Activated naive CD4-positive, alpha-beta T cell treated with anti-CD3 and anti-CD28 coated beads, Interleukin-2, amount 50 U/mL, for 72 hours (primary cell): Measurements from ENCODE around the gene KLHL36. TPM values are rescaled to one million over a fixed set of nuclear protein-coding genes. Genes with fewer than 3 reads are reported as not detected.
"Not testable (repeated sequence)": the region's sequence is repeated elsewhere in the genome, so short reads cannot be mapped to it uniquely, and the experiment has no call there.

Experiments used
- ATAC-seq, 2 donors: fragments of 150-1000 bp; cut with Tn5 transposase; 2 replicates each; pipeline ENCODE4 v1.10.0; 2021; ENCODE audit warnings: mild to moderate bottlenecking in 2 of 2, moderate library complexity in 2 of 2
- DNase-seq, 2 donors: peaks; one replicate each; pipeline ENCODE4 v3.0.0; 2021 to 2022; ENCODE audit warnings: low spot score in 2 of 2
- H3K27ac Mint-ChIP-seq, 2 donors: one replicate each; pipeline ENCODE4 v1.8.0; 2022; ENCODE audit warnings: mild to moderate bottlenecking in 2 of 2, mixed read lengths in 2 of 2
- H3K36me3 Mint-ChIP-seq, 2 donors: one replicate each; pipeline ENCODE4 v1.8.0; 2022; ENCODE audit warnings: mixed read lengths in 2 of 2
- H3K9me3 Mint-ChIP-seq, 2 donors: one replicate each; pipeline ENCODE4 v1.8.0; 2022; ENCODE audit warnings: mixed read lengths in 2 of 2
- total RNA-seq, 2 donors: library from RNA; stranded (reverse); gene quantifications; one replicate each; pipeline ENCODE4 v1.2.3, GENCODE V29; 2022

The KLHL36 gene
- total RNA-seq, 2 donors from 2014 or later, result 50.5 to 60.5 TPM

DNA sequence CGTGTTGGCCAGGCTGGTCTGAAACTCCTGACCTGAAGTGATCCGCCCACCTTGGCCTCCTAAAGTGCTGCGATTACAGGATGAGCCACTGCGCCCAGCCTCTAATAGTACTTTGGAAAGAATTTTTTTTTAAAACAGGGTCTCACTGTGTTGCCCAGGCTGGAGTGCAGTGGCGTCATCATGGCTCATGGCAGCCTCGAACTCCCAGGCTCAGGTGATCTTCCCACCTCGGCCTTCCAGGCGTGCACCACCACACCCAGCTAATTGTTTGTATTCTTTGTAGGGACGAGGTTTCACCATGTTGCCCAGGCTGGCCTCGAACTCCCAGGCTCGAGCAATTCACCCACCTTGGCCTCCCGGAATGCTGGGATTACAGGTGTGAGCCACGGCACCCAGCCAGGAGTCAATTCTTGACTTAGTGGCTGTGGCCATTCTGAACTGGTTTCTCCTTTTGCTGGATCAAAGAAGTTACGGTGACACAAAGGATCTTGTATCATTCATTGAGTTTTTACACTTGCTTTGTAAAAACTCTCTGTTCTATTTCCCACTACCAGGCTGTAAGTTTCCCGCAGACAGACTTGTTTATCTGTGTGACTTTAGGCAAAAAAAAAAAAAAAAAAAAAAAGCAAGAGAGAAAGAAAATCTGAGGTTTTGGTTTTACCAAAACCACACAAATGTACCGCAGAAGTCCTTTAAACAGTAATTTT is 17.7 kb upstream of the KLHL36 start:
- ATAC-seq (peak; percentile 53 to 81), DNase-seq (no peak)
- Mint-ChIP-seq H3K27ac (peak overlapping the region; percentile 17 to 35), H3K36me3 (no peaks in the 10 kb centered on the region), H3K9me3 (no peaks in the 10 kb centered on the region)

DNA sequence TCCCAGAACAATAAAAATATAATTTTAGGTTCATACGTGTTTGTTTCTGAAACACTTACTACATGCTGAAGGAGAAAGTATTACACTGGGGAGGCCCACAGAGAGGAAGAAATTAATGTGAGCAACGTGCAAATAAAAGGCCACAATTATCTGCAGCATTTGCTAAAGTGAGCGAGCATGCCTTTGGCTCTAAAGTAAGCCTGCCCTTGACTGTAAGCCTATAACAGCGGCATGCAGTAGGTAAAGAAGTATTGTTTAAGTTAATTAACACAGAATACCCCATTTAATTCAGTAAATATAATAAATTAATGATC is 17.2 kb upstream of the KLHL36 start:
- Mint-ChIP-seq H3K9me3 (no peaks in the 10 kb centered on the region), H3K27ac (peak overlapping the region; percentile 17 to 35), H3K36me3 (no peaks in the 10 kb centered on the region)
- DNase-seq (no peak), ATAC-seq (peak; percentile 16 to 65)

DNA sequence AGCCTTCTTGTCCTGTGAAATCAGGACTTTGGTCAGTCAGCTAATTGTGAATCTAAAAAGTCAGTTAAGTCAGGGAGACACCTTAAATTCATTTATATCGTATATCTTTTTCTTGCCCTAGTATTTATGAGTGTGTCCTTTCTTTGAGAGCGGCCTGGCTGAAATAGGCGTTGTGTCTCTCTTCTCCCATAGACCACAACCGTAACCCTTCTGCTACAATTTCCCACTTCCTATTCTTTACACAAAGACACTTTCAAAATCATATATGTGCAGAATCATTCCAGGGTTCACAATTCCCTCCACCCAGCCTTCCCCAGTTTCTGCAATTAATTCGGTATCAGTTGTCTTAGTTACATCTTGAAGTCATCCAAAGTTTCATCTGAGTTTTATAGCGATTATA is 16.4 kb upstream of the KLHL36 start:
- H3K36me3 Mint-ChIP-seq, result no peaks in the 10 kb centered on the region
- ATAC-seq, result no peak
- no peak overlapping the region for H3K27ac Mint-ChIP-seq
- H3K9me3 Mint-ChIP-seq, result no peaks in the 10 kb centered on the region
- no peak for DNase-seq

DNA sequence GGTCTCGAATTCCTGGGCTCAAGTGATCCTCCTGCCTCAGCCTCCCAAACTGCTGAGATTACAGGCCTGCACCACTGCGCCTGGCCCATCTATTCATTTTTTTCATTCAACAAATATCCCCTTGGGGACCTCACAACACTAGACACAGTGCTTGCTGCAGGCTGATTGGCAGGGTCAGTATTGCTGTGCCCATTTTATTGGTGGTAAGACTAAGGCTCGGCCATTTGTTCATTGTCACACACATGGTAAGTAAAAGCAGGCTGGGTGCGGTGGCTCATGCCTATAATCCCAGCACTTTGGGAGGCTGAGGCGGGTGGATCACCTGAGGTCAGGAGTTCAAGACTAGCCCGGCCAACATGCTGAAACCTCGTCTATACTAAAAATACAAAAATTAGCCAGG is 15.4 kb upstream of the KLHL36 start:
- not testable (repeated sequence) for H3K27ac Mint-ChIP-seq, ATAC-seq, DNase-seq, H3K36me3 Mint-ChIP-seq, H3K9me3 Mint-ChIP-seq

DNA sequence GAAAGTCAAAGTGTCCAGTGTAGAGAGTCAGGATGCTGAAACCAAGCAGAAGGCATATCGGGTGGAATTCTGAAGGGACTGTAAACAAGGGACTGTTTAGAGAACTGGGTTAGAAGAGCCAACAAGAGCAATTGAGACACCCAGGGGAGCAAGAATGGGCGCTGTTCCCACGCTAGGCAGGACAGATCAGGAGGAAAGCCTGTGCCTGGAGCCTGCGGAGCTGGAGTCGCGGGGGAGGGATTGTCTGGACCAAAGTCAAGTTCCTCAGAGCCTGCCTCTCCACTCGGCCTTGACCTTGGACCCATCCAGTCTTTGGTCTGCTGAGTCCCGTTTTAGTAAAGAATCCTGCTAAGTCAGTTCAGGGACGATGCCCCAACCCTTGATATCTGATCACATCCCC is 14.7 kb upstream of the KLHL36 start:
- DNase-seq, result no peak
- no peaks in the 10 kb centered on the region for H3K9me3 Mint-ChIP-seq
- no peak overlapping the region for H3K27ac Mint-ChIP-seq
- no peak for ATAC-seq
- no peaks in the 10 kb centered on the region for H3K36me3 Mint-ChIP-seq

DNA sequence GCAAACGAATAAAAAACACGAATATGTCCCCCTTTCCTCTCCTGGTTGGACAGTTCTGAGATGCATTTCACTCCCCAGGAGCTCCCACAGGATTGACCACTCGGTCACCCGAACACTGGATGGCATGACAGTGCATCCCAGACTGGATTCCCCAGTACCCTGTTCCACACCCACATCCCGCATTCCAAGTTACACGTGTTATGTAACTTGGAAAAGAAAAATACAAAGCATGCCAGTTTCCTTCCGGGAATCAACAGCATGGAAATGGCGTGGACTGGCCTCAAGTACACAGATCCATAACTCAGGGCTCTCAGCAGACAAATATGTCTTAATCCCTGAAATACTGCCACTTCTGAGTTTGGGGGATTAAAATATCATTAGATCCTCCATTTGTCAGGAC is 12.6 kb upstream of the KLHL36 start:
- Mint-ChIP-seq H3K36me3 (peaks cover 0 to 12% of the 10 kb centered on the region in 2 donors), H3K9me3 (peaks cover 0 to 11% of the 10 kb centered on the region in 2 donors), H3K27ac (no peak overlapping the region)
- DNase-seq (no peak), ATAC-seq (no peak)

DNA sequence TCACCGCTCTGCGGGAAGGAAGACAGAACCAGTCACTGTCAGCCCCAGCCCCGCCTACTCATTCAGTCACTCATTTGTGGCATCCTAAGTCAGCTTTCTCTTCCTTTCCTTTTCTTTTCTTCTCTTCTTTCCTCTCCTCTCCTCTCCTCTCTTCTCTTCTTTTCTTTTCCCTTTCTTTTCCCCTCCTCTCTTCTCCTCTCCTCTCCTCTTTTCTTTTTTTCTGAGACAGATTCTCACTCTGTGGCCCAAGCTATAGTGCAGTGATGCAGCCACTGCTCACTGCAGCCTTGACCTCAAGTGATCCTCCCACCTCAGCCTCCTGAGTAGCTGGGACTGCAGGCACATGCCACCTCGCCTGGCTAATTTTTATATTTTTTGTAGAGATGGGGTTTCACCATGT is 10.6 kb upstream of the KLHL36 start:
- DNase-seq (no peak), ATAC-seq (no peak)
- no peak overlapping the region for H3K27ac Mint-ChIP-seq
- peaks cover 0 to 11% of the 10 kb centered on the region in 2 donors for H3K9me3 Mint-ChIP-seq
- peaks cover 0 to 12% of the 10 kb centered on the region in 2 donors for H3K36me3 Mint-ChIP-seq

DNA sequence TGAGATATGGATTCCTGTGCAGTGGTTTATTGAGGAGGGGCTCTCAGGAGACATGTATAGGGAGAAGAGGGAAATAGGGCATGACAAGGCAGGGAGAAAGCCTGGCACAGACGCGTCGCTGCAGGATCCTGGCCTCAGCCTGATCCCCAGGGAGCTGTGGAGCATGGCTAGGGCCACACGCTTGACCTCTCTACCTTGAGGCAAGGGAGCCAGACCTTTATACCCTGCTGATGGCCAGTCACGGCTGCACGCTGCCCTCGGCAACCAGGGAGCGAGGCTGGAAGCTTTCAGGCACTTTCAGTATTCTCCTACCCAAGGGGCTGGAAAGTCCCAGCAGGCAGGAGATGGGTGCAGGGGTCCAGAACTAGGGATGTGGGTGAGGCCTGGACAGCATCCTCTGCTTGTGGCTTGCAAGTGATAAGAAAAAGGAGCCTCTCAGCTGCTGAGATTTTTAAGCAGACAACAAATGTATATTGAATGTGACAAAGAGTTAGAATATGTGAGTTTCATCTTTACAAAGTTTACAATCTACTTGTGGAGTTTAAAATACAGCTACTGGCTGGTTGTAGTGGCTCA is 10.0 kb upstream of the KLHL36 start:
- H3K36me3 Mint-ChIP-seq, result peaks cover 0 to 12% of the 10 kb centered on the region in 2 donors
- no peak for DNase-seq

DNA sequence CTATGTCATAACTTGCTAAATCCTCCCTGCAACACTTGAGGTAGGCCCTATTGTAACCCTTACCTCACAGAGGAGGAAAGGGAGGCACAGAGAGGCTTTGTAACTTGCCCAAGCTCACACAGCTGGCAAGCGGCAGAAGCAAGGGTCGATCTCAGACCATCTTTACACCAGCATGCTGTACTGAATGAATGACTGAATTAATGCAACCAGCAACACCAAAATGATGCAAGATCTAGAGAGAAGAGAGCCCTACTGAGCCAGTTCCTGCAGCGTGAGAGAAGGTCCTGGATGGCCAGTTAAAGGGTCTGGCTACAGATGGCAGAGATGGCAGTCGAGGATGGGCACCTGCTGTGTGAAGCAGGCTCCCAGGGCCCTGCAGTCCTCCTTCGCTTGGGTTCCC is 8.2 kb upstream of the KLHL36 start:
- Mint-ChIP-seq H3K27ac (peak overlapping the region in 1 of 2 donors; percentile 50), H3K9me3 (peaks cover 0 to 11% of the 10 kb centered on the region in 2 donors), H3K36me3 (peaks cover 0 to 12% of the 10 kb centered on the region in 2 donors)
- no peak for ATAC-seq
- DNase-seq, result no peak

More for the DNA sequence above, 10.0 kb upstream of the KLHL36 start:
- Mint-ChIP-seq H3K9me3 (peaks cover 0 to 11% of the 10 kb centered on the region in 2 donors), H3K27ac (no peak overlapping the region)
- no peak for ATAC-seq

DNA sequence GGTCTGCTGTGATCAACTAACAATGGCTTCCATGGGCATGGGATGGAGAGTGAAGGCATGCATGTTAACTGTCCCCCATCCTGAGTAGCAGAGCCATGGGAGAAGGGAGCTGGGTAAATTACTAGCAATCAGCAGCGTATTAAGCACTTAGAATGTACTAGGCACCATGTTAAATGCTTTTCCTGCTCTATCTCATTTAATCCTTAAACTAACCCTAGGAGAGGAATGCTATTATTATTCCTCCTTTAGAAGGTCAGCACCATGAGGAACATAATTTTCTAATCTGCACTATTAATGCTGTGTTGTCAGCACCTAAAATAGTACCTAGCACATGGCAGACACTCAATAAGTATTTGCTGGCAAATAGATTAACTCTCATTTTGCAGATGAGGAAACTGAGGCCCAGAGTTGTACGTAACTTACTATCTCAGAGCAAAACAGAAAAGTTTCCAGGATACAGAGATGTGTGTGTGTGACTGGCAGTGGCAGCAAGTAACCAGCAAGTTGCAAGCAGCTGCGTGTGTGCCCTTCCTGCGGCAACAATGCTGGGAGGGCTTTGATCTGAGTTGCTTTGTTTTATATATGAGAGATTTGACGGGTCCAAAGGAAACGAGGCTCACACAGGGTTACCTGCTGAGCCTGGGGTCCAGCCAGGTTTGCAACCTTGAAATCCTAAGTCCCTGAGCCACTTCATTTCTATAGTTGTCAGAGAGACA is 6.5 kb upstream of the KLHL36 start:
- Mint-ChIP-seq H3K9me3 (peaks cover 0 to 11% of the 10 kb centered on the region in 2 donors), H3K36me3 (peaks cover 0 to 12% of the 10 kb centered on the region in 2 donors), H3K27ac (peak overlapping the region in 1 of 2 donors; percentile 50)
- DNase-seq, result no peak
- peak in 1 of 2 donors; percentile 22 for ATAC-seq

DNA sequence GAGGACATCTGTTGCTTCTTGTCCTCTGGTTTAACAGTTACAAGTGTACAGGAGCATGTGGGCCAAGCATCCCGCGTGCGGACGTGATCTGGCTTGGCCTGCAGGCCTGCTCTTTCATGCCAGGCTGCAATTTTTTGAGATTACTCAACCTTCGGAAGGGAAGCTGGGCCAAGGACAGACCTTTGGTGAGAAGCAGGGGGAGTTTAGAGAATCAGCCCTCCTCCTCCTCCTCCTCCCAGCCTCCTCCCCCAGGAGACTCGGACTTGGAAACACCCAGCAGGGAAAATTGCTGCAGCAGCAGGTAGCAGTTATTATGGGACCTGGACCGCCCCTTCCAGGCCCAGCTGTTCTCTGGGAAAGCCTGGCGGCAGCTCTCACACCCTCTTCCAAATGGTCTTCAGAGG is 5.1 kb upstream of the KLHL36 start:
- DNase-seq (no peak), ATAC-seq (no peak)
- Mint-ChIP-seq H3K27ac (no peak overlapping the region), H3K36me3 (peaks cover 5 to 18% of the 10 kb centered on the region in 2 donors), H3K9me3 (peaks cover 0 to 11% of the 10 kb centered on the region in 2 donors)

DNA sequence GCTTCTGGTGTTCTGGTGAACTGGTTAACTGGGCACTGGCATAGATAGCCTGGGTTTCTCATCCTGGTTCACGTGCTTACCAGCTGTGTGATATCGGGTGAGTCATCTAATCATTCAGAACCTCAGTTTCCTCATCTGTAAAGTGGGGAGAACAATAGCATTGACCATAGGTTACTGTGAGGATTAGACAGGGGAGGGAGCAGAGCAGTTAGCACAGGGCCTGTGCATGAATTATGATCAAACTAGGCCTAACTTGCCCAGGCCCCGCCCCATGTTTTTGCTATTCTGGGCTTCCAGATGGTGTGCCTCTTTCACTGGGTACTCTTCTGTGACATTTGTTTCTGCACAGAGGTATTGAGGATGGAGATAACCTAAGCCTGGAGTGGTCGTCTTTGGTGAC is 4.6 kb upstream of the KLHL36 start:
- peaks cover 0 to 11% of the 10 kb centered on the region in 2 donors for H3K9me3 Mint-ChIP-seq
- peak overlapping the region in 1 of 2 donors; percentile 8 for H3K27ac Mint-ChIP-seq
- no peak for ATAC-seq
- H3K36me3 Mint-ChIP-seq, result peaks cover 5 to 18% of the 10 kb centered on the region in 2 donors
- DNase-seq, result no peak

DNA sequence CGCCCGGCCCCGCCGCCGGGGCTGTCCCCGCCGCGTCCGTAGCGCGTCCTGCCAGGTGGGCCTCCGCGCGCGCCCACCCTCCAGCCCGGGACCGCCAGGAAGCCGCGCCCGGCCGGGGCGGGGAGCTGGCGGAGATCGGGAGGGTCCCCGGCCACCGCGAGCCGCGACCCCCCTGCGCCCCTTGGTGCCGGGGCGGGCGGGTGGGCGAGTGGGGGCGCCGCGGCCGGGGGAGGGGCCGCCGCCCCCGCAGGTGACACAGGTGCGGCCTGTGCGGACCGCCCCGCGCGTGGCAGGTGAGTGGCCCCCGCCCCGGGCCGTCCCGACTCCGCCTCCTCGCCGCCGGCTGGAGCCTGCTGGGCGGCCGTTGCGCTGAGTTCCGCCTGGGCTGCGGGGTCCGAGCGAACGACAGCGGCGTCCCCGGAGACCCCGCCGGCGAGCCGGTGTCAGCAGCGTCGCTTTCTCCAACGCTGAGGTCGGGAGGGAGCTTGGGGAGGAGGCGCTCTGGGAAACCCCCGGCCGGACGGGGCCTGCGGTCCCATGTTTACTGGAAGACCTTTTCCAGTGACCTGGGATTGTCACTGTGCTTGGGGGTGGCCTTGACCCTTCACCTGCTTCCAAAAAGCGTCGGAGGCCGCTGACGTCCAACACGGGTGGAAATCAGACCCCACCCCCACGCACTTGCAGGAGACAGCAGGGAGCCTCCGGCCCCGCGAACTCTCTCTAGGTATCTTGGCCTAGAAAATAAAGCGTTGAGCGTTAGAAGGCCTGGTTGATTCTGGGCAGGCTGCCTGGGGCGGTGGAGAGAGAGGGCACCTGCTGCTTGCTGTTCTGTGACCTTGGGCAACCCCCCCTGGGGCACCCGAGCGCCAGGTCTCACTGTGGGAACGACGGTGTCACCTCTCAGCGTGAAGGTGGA is 542 bp downstream of the KLHL36 start:
- DNase-seq (peak; percentile 33 to 70), ATAC-seq (peak; percentile 64 to 70)
- Mint-ChIP-seq H3K36me3 (peaks cover 10 to 37% of the 10 kb centered on the region in 2 donors), H3K27ac (peak overlapping the region in 1 of 2 donors; percentile 40), H3K9me3 (no peaks in the 10 kb centered on the region)

DNA sequence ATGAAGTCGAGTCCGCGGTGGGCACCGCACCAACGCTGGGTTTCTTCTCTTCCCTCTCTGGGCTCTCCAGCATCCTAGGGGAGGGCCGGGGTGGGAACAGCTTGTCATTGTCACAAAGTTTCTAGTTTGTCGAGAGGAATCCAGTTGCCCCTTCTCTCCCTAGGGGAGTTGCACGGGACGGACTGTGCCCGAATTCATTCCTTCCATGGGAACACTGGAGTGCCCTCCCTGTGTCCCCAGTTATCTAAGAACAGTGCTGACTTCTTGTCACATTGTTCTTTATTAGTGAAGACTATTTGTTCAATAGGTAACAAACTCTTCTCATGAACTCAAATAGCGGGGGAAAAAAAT is 1.2 kb downstream of the KLHL36 start:
- H3K9me3 Mint-ChIP-seq, result no peaks in the 10 kb centered on the region
- ATAC-seq (no peak), DNase-seq (no peak)
- peaks cover 10 to 37% of the 10 kb centered on the region in 2 donors for H3K36me3 Mint-ChIP-seq
- H3K27ac Mint-ChIP-seq, result peak overlapping the region in 1 of 2 donors; percentile 40

DNA sequence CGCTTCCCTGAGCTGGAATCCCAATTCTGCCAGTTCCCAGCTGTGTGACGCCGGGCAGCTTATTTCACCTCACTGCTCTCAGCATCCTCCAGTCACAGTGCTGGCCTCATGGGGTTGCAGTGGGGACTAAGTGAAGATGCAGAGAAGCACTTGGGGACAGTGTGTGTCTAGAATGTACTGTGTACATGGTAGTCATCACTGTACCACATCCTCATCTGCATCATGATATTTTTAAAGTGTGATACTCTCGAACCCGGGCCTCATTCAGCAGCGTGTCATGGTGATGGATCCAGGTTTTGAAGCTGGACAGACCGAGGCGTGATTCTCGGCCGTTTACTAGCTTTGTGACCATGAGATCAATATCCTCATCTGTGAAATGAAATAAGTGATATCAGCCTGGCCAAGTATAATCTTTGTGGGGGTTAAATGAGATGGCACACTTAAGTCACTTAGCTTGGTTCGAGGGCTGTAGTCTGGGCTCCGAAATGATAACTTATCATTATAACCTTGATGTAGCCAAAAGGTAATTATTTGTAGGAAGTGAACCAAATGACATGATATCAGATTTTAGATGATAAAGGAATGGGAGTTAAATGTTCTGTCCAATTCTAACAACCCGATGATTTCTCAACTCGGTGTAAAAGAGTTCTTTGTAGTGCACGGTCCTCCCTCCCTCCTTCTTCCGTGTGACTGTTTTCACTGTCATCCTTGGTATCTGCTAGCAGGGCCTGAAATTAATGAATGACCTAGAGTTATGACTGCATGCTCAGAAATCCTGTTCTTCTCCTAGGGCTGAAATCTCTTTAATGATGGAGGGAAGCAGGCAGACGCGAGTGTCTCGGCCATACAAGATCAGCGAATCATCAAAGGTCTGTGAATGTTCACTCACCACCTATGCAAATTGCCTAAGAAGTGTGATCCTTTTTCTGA is 2.0 kb downstream of the KLHL36 start:
- ATAC-seq (no peak), DNase-seq (no peak)
- Mint-ChIP-seq H3K36me3 (peaks cover 10 to 42% of the 10 kb centered on the region in 2 donors), H3K27ac (peak overlapping the region in 1 of 2 donors; percentile 28), H3K9me3 (no peaks in the 10 kb centered on the region)

DNA sequence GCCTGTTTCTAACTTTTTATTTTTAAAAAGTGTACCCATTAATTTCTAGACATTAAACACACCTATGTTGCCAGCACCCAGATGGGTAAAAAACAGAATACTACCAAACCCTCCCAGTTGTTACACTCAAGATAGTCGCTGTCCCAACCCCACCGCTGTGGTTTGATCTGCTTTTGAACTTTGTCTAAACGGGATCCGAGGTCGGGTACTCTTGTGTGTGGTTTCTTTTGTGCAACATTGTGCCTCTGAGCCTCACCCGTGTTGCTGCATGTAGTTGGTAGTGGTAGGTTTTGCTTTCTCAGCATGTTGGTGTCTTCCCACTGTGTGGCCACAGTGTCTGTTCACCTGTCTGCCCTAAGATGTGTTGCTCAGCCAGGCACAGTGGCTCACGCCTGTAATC is 4.3 kb downstream of the KLHL36 start:
- DNase-seq, result no peak
- Mint-ChIP-seq H3K36me3 (peaks cover 9 to 40% of the 10 kb centered on the region in 2 donors), H3K9me3 (no peaks in the 10 kb centered on the region), H3K27ac (no peak overlapping the region)
- ATAC-seq, result no peak
